ENCODE results near the gene CLCN1.

CLCN1 gene

DNA sequence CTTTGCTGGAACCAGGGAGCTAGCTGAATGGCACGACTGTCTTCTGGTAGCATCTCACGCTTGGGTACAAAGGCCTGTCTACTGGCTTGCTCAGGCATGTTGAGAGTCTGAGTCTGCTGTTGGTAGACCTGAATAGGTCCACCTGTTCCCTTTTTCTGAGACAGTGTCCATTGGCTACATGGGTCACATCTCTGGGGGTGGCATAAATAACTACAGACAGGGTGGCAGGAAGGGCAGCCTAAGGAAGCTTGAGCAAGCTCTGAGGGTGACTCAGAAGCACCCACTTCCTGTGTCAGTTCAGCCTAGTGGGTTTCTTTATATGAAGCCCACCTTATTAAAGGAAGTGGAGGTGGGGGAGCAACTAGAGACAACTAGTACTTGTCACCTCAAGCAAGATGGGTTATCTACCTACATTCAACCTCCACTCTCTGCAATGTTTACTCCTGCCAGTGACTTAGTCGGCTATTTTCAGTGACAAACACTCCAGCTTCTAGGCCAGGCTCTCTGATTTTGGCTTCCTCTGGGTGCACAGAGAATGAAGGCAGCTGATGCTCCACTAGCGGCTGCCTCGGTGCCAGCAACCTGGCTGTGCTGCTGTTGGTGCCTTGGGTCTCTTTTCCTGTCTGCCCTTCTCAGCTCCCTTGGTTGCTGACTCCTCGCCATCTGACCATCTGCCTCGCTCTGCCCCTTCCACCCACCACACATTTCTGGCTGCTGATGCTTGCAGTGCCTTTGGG, 59.6 kb downstream of the CLCN1 start:
- TF ChIP-seq, protein P1, sequence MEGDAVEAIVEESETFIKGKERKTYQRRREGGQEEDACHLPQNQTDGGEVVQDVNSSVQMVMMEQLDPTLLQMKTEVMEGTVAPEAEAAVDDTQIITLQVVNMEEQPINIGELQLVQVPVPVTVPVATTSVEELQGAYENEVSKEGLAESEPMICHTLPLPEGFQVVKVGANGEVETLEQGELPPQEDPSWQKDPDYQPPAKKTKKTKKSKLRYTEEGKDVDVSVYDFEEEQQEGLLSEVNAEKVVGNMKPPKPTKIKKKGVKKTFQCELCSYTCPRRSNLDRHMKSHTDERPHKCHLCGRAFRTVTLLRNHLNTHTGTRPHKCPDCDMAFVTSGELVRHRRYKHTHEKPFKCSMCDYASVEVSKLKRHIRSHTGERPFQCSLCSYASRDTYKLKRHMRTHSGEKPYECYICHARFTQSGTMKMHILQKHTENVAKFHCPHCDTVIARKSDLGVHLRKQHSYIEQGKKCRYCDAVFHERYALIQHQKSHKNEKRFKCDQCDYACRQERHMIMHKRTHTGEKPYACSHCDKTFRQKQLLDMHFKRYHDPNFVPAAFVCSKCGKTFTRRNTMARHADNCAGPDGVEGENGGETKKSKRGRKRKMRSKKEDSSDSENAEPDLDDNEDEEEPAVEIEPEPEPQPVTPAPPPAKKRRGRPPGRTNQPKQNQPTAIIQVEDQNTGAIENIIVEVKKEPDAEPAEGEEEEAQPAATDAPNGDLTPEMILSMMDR (IDR thresholded peaks at IDR 0.05; ENCODE audit: low read depth, low read length) = no peak
- no peak for DNase-seq (ENCODE audit: extremely low read depth, low read depth)

DNA sequence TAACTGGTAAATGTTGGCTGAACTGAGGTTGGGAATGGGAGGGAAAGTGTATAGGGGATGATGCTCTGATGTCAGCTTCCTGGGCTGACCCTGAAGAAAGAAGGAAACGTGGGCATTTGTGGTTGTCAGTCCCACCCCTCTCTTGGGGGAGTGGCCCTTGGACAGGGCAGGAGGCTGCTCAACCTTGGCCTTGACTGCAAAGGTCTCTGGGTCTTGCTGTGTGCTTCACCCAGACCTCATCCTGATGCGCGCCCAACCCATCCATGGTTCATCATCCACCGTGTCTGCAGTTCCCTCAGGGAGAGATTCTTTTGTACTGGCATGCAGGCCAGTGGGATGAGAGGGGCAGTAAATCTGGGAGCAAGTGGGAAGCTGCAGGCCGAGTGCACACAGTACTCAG, 60.5 kb downstream of the CLCN1 start:
- TF ChIP-seq, protein P1 (IDR thresholded peaks at IDR 0.05; ENCODE audit: low read depth, low read length) = no peak
- no peak for DNase-seq (ENCODE audit: extremely low read depth, low read depth)

DNA sequence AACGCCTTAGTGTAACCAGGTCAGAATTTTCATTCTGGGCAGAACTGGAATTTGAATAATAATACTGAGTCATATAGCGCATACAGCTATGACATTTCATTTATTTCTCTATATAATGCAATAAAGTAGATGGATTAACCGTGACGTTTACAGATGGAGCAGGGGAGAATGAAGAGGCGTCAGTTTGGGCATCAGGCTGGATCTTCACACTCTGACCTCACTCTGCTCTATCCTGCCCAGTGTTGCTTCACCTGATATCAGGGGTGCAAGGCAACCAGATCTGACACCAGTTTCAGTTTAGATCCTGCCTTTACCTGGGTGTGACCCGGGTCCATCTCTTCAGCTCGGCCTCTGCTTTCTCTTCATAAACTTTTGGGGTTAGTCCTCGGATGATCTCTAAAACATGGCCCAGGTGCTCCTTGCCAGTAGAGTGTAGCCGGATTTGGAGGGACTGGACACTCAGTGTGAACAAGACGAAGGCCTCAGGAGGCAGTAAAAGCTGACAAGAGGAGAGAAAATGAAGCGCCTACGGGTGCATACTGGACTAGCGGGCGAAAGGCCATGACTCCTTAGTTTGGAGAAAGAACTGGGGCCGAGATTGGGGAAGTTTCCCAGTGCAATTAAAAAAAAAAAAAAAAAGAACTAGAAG, 63.8 kb downstream of the CLCN1 start:
- no peak for DNase-seq (ENCODE audit: extremely low read depth, low read depth)
- TF ChIP-seq, protein P1 (IDR thresholded peaks at IDR 0.05; ENCODE audit: low read depth, low read length) = no peak

DNA sequence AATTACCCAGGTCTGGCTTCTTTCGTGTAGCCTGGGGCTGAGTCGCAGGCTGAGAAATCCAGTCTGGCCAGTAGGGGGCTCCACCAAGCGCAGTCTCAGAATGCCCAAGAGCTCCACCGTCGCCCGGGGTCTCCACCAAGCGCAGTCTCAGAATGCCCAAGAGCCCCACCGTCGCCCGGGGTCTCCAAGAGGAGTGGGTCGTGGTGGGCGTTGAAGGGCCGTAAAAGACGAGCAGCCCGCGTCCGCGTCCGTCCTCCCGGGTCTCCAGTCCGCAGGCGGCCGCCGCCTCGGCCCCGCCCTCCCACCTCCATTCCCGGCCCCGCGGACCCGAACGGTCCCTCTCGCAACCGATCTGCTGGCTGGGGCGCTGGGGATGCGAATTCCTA, 64.3 kb downstream of the CLCN1 start:
- peak; percentile 76 for DNase-seq (ENCODE audit: extremely low read depth, low read depth)

DNA sequence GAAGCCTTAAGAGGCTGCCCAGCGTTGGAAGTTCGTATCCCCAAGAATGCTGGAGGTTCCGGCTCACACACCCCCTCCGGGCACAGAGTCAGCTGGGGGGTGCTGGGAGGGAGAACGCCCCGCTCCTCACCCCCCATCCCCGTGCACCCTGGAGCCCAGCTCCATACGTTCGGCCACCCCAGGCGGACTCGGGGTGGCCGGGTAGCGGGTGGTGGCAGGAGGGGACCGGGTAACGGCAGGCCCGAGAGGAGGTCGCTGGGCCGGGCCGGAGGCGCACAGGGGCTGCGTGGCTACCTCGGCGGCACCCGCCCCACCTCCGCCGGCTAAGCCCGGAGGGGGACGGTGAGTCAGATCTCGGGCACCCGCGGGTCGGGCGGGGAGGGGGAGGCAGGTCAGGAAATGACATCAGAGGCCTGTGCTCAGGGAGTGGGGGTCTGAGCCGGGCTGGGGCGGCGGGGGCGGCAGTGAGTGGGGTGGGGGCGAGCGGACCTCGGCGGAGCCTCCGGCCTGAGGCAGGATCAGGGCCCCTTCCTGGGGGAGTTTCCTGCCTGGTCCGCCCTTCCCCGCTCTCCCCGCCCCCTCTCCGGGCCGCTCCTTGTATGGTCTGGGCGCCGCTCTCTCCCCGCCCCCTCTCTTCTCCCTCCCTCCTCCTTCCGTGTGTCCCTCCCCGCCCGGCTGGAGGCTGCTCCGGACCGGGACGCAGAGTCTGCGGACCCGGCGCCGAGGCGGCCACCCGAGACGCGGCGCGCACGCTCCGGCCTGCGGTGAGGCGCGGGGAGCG, 64.9 kb downstream of the CLCN1 start, which contains the start of gene ZYX:
TSS of gene ZYX (plus strand) at position 700 of the 781 bp plus-strand sequence. CDS start 227 bp downstream, outside the sequence.
- peak; percentile 89 for DNase-seq (ENCODE audit: extremely low read depth, low read depth)

More for the DNA sequence above, 64.3 kb downstream of the CLCN1 start:
- TF ChIP-seq, protein P1 (IDR thresholded peaks at IDR 0.05; ENCODE audit: low read depth, low read length) = peak; percentile 83

DNA sequence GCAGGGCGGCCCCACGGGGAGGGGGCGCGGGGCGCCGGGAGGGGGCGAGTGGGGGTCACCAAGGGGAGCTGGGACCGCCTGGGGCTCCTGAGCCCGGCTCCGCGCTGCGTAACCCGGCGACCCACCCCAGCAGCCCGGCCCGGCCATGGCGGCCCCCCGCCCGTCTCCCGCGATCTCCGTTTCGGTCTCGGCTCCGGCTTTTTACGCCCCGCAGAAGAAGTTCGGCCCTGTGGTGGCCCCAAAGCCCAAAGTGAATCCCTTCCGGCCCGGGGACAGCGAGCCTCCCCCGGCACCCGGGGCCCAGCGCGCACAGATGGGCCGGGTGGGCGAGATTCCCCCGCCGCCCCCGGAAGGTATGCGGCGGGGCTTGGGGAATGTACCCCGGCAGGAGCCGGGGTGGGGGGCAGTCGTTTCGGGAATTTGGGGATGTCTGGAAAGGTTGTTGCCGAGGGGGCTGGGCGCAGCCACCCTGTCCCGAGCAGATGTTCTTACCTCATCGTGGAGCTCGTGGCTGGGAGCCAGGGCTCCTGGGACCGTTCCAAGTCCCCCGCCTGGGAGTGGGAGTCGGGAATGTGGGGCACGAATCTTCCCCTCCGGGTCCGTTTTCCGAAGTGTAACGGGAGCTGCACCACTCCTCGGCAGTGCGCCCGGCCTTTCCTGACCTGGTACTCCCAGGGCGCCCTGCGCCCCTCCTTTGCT, 65.7 kb downstream of the CLCN1 start:
- TF ChIP-seq, protein P1 (IDR thresholded peaks at IDR 0.05; ENCODE audit: low read depth, low read length) = no peak
- peak; percentile 75 for DNase-seq (ENCODE audit: extremely low read depth, low read depth)

More for the DNA sequence above, 64.9 kb downstream of the CLCN1 start, which contains the start of gene ZYX:
- TF ChIP-seq, protein P1 (IDR thresholded peaks at IDR 0.05; ENCODE audit: low read depth, low read length) = no peak
